Endothelial cell of umbilical vein (primary cell): ENCODE measurements around the gene ANGPTL7. TPM values are rescaled to one million over a fixed set of nuclear protein-coding genes. Genes with fewer than 3 reads are reported as not detected.

ENCODE experiments used
- BruUV-seq: library from RNA; stranded (reverse); fragments of 400-500 nt; replicated peaks from 2 replicates; lab custom pipeline; 2021; lab: Mats Ljungman, UMichigan
- CTCF ChIA-PET: fragments of 300-600, 350-600 bp; sonication (Branson Sonifier 250); formaldehyde crosslinking; loops from one replicate; lab custom pipeline; 2021; ENCODE audit warnings: antibody characterized with exemption, inconsistent platforms; lab: Charles Lee
- POLR2A ChIA-PET: fragments of 300-600, 350-600 bp; sonication (Branson Sonifier 250); formaldehyde crosslinking; loops from one replicate; lab custom pipeline; 2021; ENCODE audit warnings: antibody characterized with exemption, inconsistent platforms; lab: Charles Lee
- DNase-seq: peaks from one replicate; pipeline ENCODE4 v3.0.0-alpha.2; 2011; ENCODE audit warnings: low read depth, low spot score
- FAIRE-seq: peaks from 2 replicates; lab custom pipeline; 2011; peaks lifted over from hg19 to GRCh38; lab: Jason Lieb, UNC
- H2AFZ ChIP-seq: 2 replicates; pipeline ENCODE4 v1.6.0; 2012; ENCODE audit warnings: low read depth, low read length, control low read depth, inconsistent platforms
- H3K27ac ChIP-seq: 2 replicates; pipeline ENCODE4 v1.5.1; 2011; ENCODE audit warnings: low read depth, mild to moderate bottlenecking, control low read depth, low read length, moderate library complexity; ENCODE audit not compliant: insufficient read depth
- H3K27me3 ChIP-seq, 2 experiments: 2 replicates each; pipeline versions ENCODE4 v1.6.0 to v1.6.1; 2011; ENCODE audit warnings: low read length in 2 of 2, mixed read lengths in 1 of 2; ENCODE audit not compliant: control insufficient read depth in 2 of 2, insufficient read depth in 2 of 2
- H3K36me3 ChIP-seq, 2 experiments: 2 replicates in 1 of 2; 3 replicates in 1 of 2; pipeline ENCODE4 v1.5.1; 2011; ENCODE audit warnings: low read length in 2 of 2, mild to moderate bottlenecking in 1 of 2, moderate library complexity in 1 of 2; ENCODE audit not compliant: control insufficient read depth in 2 of 2, insufficient read depth in 2 of 2; ENCODE audit errors: extremely low read depth in 1 of 2
- H3K4me1 ChIP-seq: 3 replicates; pipeline ENCODE4 v1.5.1; 2011; ENCODE audit warnings: mild to moderate bottlenecking, low read length; ENCODE audit not compliant: control insufficient read depth, insufficient read depth; ENCODE audit errors: extremely low read depth
- H3K4me2 ChIP-seq: 2 replicates; pipeline ENCODE4 v1.6.1; 2011; ENCODE audit warnings: low read length, control low read depth, mixed read lengths; ENCODE audit not compliant: insufficient read depth
- H3K4me3 ChIP-seq, 3 experiments: fragments of 200-600 bp in 1 of 3; sonication (generic), shearing (Covaris generic) in 1 of 3; replicated peaks in 1 of 3; 2 replicates each; pipeline ENCODE4 v1.5.1; 2011 to 2016; ENCODE audit warnings: control low read depth in 3 of 3, low read length in 3 of 3, mild to moderate bottlenecking in 2 of 3, inconsistent platforms in 1 of 3, low read depth in 1 of 3, moderate library complexity in 1 of 3; ENCODE audit not compliant: insufficient read depth in 1 of 3
- H3K79me2 ChIP-seq: 2 replicates; pipeline ENCODE4 v1.6.0; 2012; ENCODE audit warnings: low read length, inconsistent platforms; ENCODE audit not compliant: control insufficient read depth, insufficient read depth
- H3K9ac ChIP-seq: replicated peaks from 2 replicates; pipeline ENCODE3; 2011; ENCODE audit warnings: low read length, control low read depth; ENCODE audit not compliant: insufficient read depth; ENCODE audit errors: extremely low read depth
- H3K9me1 ChIP-seq: replicated peaks from 3 replicates; pipeline ENCODE4 v1.6.0; 2011; ENCODE audit warnings: mild to moderate bottlenecking, low read length; ENCODE audit not compliant: control insufficient read depth, insufficient read depth; ENCODE audit errors: extremely low read depth
- H3K9me3 ChIP-seq: replicated peaks from 2 replicates; pipeline ENCODE4 v1.5.1; 2012; ENCODE audit warnings: low read length, inconsistent platforms; ENCODE audit not compliant: control insufficient read depth, insufficient read depth
- H4K20me1 ChIP-seq: replicated peaks from 2 replicates; pipeline ENCODE3; 2011; ENCODE audit warnings: mild to moderate bottlenecking, low read length; ENCODE audit not compliant: control insufficient read depth, insufficient read depth; ENCODE audit errors: extremely low read depth
- EZH2 ChIP-seq: IDR thresholded peaks from 2 replicates; pipeline ENCODE4 v1.6.1; 2012; ENCODE audit warnings: borderline replicate concordance, low read depth, mild to moderate bottlenecking, moderate library complexity, low read length, inconsistent platforms; ENCODE audit not compliant: severe bottlenecking
- FOS ChIP-seq: IDR thresholded peaks from 2 replicates; pipeline ENCODE4 v1.6.1; 2011; ENCODE audit warnings: mild to moderate bottlenecking, low read length, moderate library complexity, borderline replicate concordance; ENCODE audit not compliant: insufficient read depth
- GATA2 ChIP-seq: IDR thresholded peaks from 2 replicates; pipeline ENCODE4 v1.7.0; 2011; ENCODE audit warnings: low read depth, mild to moderate bottlenecking, moderate library complexity, mixed read lengths, low read length; ENCODE audit not compliant: insufficient read length, insufficient read depth
- JUN ChIP-seq: IDR thresholded peaks from 2 replicates; pipeline ENCODE4 v1.6.1; 2011; ENCODE audit warnings: borderline replicate concordance, low read depth; ENCODE audit not compliant: insufficient read length, insufficient read depth
- MYC ChIP-seq: IDR thresholded peaks from one replicate; pipeline ENCODE4 v1.6.1; 2011; ENCODE audit warnings: mild to moderate bottlenecking, low read depth, low read length
- POLR2A ChIP-seq: IDR thresholded peaks from 2 replicates; pipeline ENCODE4 v1.6.1; 2012; ENCODE audit warnings: low read depth, mild to moderate bottlenecking, control low read depth, low read length
- POLR2AphosphoS5 ChIP-seq: IDR thresholded peaks from 2 replicates; pipeline ENCODE4 v1.6.1; 2012; ENCODE audit warnings: low read depth, mild to moderate bottlenecking, control low read depth, low read length, moderate library complexity; ENCODE audit not compliant: insufficient read depth
- dilution Hi-C: fragments of 300-500 bp; cut with MboI; formaldehyde crosslinking; loops from one replicate; pipeline ENCODE4 v1.15.0; 2019; ENCODE audit warnings: low sequenced_read_pairs; ENCODE audit not compliant: extremely low pct_ligation_motif_present
- intact Hi-C: fragments of 100-400 bp; cut with micrococcal nuclease; formaldehyde crosslinking; loops from one replicate; pipeline ENCODE4 v1.10.0; 2022
- polyA plus RNA-seq, 4 experiments: library from polyadenylated mRNA; depleted of rRNA in 3 of 4; stranded (reverse) in 3 of 4; unstranded in 1 of 4; fragments of >200 nt; gene quantifications; 2 replicates each; pipeline versions ENCODE4 v1.2.1 to v1.2.3, GENCODE V29; 2011 to 2012; ENCODE audit warnings: missing spikeins in 1 of 4
- total RNA-seq: library from RNA; stranded (reverse); gene quantifications from 2 replicates; pipeline ENCODE4 v1.2.3, GENCODE V29; 2021
- TF ChIP-seq, protein P1 (sequence below): IDR thresholded peaks from 2 replicates; pipeline ENCODE4 v1.6.1; 2011; ENCODE audit not compliant: insufficient read depth, insufficient read length
- TF ChIP-seq, protein P2 (sequence below), 2 donors: IDR thresholded peaks; 1 replicate in 1 of 2; 2 replicates in 1 of 2; pipeline ENCODE4 v1.5.1; 2011; ENCODE audit warnings: low read length in 2 of 2, mild to moderate bottlenecking in 2 of 2, moderate library complexity in 2 of 2, control low read depth in 1 of 2, inconsistent platforms in 1 of 2, low read depth in 1 of 2; ENCODE audit not compliant: insufficient read depth in 1 of 2; ENCODE audit errors: extremely low read depth in 1 of 2

ANGPTL7 gene
- total and polyA plus RNA-seq, 2 donors (not counting 3 experiments of a cell fraction or from before 2014, with no cell fraction given) = not detected

DNA sequence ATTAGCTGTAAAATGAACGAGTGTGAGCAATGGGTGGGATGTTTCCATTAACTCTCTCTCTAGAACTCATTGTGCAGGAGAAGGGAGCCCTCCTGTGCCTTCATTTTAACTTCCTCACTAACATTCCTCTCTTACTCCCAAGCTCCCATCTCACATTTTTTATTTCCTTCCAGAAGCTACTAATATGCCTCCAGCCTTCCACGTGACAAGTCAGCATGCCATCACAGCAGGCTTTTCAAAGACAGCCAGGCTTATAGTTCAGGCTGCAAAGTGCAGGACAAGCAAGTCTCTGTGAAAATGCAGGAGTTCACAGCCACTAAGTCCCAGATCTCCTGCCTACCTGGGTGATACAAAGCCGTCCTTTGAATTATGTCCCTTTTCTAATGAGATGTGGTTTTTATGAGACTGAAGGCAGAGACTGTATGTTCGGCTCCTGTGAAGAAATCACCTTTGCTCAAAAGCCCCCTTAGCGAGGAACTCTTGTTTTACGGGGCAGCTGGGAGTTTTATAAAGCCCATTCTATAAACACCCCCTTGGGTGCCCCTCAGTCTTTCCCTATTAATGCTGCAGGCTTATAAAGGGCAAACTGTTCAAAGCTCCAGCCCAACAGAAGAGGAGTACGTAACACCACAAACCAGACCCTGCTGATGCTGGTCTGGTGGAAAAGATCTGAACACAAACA, 14.8 kb upstream of the ANGPTL7 start:
- no peak for FAIRE-seq
- CTCF ChIA-PET = interaction anchor here (0.9 to 1.7 kb wide), 2 partner anchors 15 to 27 kb away, joined by 3 to 4 read pairs; no protein-coding TSS in a partner anchor
- POLR2A ChIA-PET = no interaction called here

More for the DNA sequence above, 14.8 kb upstream of the ANGPTL7 start:
- Histone ChIP-seq H2AFZ (no peak overlapping the region), H4K20me1 (no peaks in the 10 kb centered on the region), H3K79me2 (no peaks in the 10 kb centered on the region), H3K9me3 (no peaks in the 10 kb centered on the region), H3K27me3 (no peaks in the 10 kb centered on the region), H3K9ac (no peak overlapping the region), H3K4me3 (no peak overlapping the region), H3K36me3 (peaks cover 1 to 2% of the 10 kb centered on the region in 2 experiments), H3K9me1 (no peaks in the 10 kb centered on the region), H3K4me2 (no peak overlapping the region), H3K4me1 (no peaks in the 10 kb centered on the region), H3K27ac (no peak overlapping the region)
- dilution Hi-C loops = no loop called here
- intact Hi-C loops = no loop called here
- no TSS peak for BruUV-seq
- no peak for TF ChIP-seq FOS
- no peak for TF ChIP-seq EZH2
- TF ChIP-seq MYC = no peak
- TF ChIP-seq, protein P1, sequence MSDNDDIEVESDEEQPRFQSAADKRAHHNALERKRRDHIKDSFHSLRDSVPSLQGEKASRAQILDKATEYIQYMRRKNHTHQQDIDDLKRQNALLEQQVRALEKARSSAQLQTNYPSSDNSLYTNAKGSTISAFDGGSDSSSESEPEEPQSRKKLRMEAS = no peak
- TF ChIP-seq, protein P2, sequence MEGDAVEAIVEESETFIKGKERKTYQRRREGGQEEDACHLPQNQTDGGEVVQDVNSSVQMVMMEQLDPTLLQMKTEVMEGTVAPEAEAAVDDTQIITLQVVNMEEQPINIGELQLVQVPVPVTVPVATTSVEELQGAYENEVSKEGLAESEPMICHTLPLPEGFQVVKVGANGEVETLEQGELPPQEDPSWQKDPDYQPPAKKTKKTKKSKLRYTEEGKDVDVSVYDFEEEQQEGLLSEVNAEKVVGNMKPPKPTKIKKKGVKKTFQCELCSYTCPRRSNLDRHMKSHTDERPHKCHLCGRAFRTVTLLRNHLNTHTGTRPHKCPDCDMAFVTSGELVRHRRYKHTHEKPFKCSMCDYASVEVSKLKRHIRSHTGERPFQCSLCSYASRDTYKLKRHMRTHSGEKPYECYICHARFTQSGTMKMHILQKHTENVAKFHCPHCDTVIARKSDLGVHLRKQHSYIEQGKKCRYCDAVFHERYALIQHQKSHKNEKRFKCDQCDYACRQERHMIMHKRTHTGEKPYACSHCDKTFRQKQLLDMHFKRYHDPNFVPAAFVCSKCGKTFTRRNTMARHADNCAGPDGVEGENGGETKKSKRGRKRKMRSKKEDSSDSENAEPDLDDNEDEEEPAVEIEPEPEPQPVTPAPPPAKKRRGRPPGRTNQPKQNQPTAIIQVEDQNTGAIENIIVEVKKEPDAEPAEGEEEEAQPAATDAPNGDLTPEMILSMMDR (IDR thresholded peaks at IDR 0.05; ENCODE audit: extremely low read depth in 1 of 2, insufficient read depth in 1 of 2, low read depth in 1 of 2, low read length in 2 of 2) = no peak
- no peak for TF ChIP-seq POLR2AphosphoS5
- no peak for TF ChIP-seq GATA2
- no peak for TF ChIP-seq POLR2A
- no peak for TF ChIP-seq JUN
- DNase-seq = no peak
